ENCODE measurements around the gene KCTD6. TPM values are rescaled to one million over a fixed set of nuclear protein-coding genes. Genes with fewer than 3 reads are reported as not detected.
A peak's percentile ranks its signal among the peaks of the same experiment; 100 is the strongest.
"Not testable (repeated sequence)": the region's sequence is repeated elsewhere in the genome, so short reads cannot be mapped to it uniquely, and the experiment has no call there.

Gene KCTD6
- total RNA-seq, 1 donor from 2014 or later = 3.9 TPM

- Histone ChIP-seq H3K4me3 (ENCODE audit: low read depth, low read length) (no peak overlapping the region), H3K36me3 (ENCODE audit: control insufficient read depth, insufficient read depth, low read length) (no peaks in the 10 kb centered on the region), H3K27me3 (ENCODE audit: control insufficient read depth, insufficient read depth, low read length) (no peaks in the 10 kb centered on the region)
- TF ChIP-seq CTCF (IDR thresholded peaks at IDR 0.05; ENCODE audit: insufficient read depth, low read length, severe bottlenecking) = no peak
- no peak for FAIRE-seq
- no peak for DNase-seq (ENCODE audit: low read depth)
Observed at GRCh38 chr3:58521336-58521670, 29.4 kb downstream of the KCTD6 start.

GRCh38 chr3:58521917-58522631, 30.2 kb downstream of the KCTD6 start:
- H3K27me3 ChIP-seq (ENCODE audit: control insufficient read depth, insufficient read depth, low read length) = no peaks in the 10 kb centered on the region
- no peak for TF ChIP-seq CTCF (IDR thresholded peaks at IDR 0.05; ENCODE audit: insufficient read depth, low read length, severe bottlenecking)
- FAIRE-seq = no peak
- H3K36me3 ChIP-seq (ENCODE audit: control insufficient read depth, insufficient read depth, low read length) = no peaks in the 10 kb centered on the region
- DNase-seq (ENCODE audit: low read depth) = no peak
- H3K4me3 ChIP-seq (ENCODE audit: low read depth, low read length) = no peak overlapping the region

- H3K27me3 ChIP-seq (ENCODE audit: control insufficient read depth, insufficient read depth, low read length) = no peaks in the 10 kb centered on the region
- no peak overlapping the region for H3K4me3 ChIP-seq (ENCODE audit: low read depth, low read length)
- FAIRE-seq (no peak), DNase-seq (ENCODE audit: low read depth) (no peak)
- TF ChIP-seq CTCF (IDR thresholded peaks at IDR 0.05; ENCODE audit: insufficient read depth, low read length, severe bottlenecking) = no peak
- H3K36me3 ChIP-seq (ENCODE audit: control insufficient read depth, insufficient read depth, low read length) = no peaks in the 10 kb centered on the region
Observed at GRCh38 chr3:58522759-58523425, 31.0 kb downstream of the KCTD6 start.

GRCh38 chr3:58524326-58524888, 32.5 kb downstream of the KCTD6 start:
- no peak for TF ChIP-seq CTCF (IDR thresholded peaks at IDR 0.05; ENCODE audit: insufficient read depth, low read length, severe bottlenecking)
- H3K27me3 ChIP-seq (ENCODE audit: control insufficient read depth, insufficient read depth, low read length) = no peaks in the 10 kb centered on the region
- DNase-seq (ENCODE audit: low read depth) (no peak), FAIRE-seq (no peak)
- H3K4me3 ChIP-seq (ENCODE audit: low read depth, low read length) = no peak overlapping the region
- H3K36me3 ChIP-seq (ENCODE audit: control insufficient read depth, insufficient read depth, low read length) = no peaks in the 10 kb centered on the region

- Histone ChIP-seq H3K27me3 (ENCODE audit: control insufficient read depth, insufficient read depth, low read length) (no peaks in the 10 kb centered on the region), H3K4me3 (ENCODE audit: low read depth, low read length) (no peak overlapping the region), H3K36me3 (ENCODE audit: control insufficient read depth, insufficient read depth, low read length) (no peaks in the 10 kb centered on the region)
- no peak for TF ChIP-seq CTCF (IDR thresholded peaks at IDR 0.05; ENCODE audit: insufficient read depth, low read length, severe bottlenecking)
- peak; percentile 90 for FAIRE-seq
- DNase-seq (ENCODE audit: low read depth) = peak; percentile 92
Observed at GRCh38 chr3:58526515-58526957, 34.6 kb downstream of the KCTD6 start.

- H3K27me3 ChIP-seq (ENCODE audit: control insufficient read depth, insufficient read depth, low read length); H3K4me3 ChIP-seq (ENCODE audit: low read depth, low read length); FAIRE-seq; DNase-seq (ENCODE audit: low read depth); H3K36me3 ChIP-seq (ENCODE audit: control insufficient read depth, insufficient read depth, low read length): not testable (repeated sequence)
Observed at GRCh38 chr3:58527440-58527839, 35.5 kb downstream of the KCTD6 start.

Measured in bronchial epithelial cell (primary cell).